ENCODE results near the gene DHRS4L2. TPM values are rescaled to one million over a fixed set of nuclear protein-coding genes. Genes with fewer than 3 reads are reported as not detected.
A peak's percentile ranks its signal among the peaks of the same experiment; 100 is the strongest.
"Not testable (repeated sequence)": the region's sequence is repeated elsewhere in the genome, so short reads cannot be mapped to it uniquely, and the experiment has no call there.

The DHRS4L2 gene
- total RNA-seq, 2 donors from 2014 or later: 32.5 to 43.8 TPM

- TF ChIP-seq CTCF (IDR thresholded peaks at IDR 0.05): no peak
- Histone ChIP-seq H3K27me3 (no peaks in the 10 kb centered on the region), H3K4me1 (no peaks in the 10 kb centered on the region), H3K9ac (ENCODE audit: low read depth in 2 of 2, low read length in 2 of 2) (no peak overlapping the region), H3K4me3 (no peak overlapping the region), H3K36me3 (no peaks in the 10 kb centered on the region), H3K9me3 (no peaks in the 10 kb centered on the region), H3K27ac (no peak overlapping the region)
- no peak for DNase-seq
- intact Hi-C loops (cut with DNase I): no loop called here
Measured at GRCh38 chr14:24040692-24041091, 52.0 kb downstream of the DHRS4L2 start.

GRCh38 chr14:24042746-24043145, 54.0 kb downstream of the DHRS4L2 start:
- H3K4me1 ChIP-seq: no peaks in the 10 kb centered on the region
- no peaks in the 10 kb centered on the region for H3K9me3 ChIP-seq
- no peak overlapping the region for H3K9ac ChIP-seq (ENCODE audit: low read depth in 2 of 2, low read length in 2 of 2)
- no peaks in the 10 kb centered on the region for H3K27me3 ChIP-seq
- no peak for DNase-seq
- intact Hi-C loops (cut with DNase I): no loop called here
- no peak overlapping the region for H3K4me3 ChIP-seq
- TF ChIP-seq CTCF (IDR thresholded peaks at IDR 0.05): no peak
- no peaks in the 10 kb centered on the region for H3K36me3 ChIP-seq
- no peak overlapping the region for H3K27ac ChIP-seq

GRCh38 chr14:24049002-24049401, 60.3 kb downstream of the DHRS4L2 start:
- H3K9me3 ChIP-seq; H3K27me3 ChIP-seq; H3K4me3 ChIP-seq; intact Hi-C loops (cut with DNase I); H3K4me1 ChIP-seq; H3K36me3 ChIP-seq; DNase-seq; H3K9ac ChIP-seq (ENCODE audit: low read depth in 2 of 2, low read length in 2 of 2); H3K27ac ChIP-seq: not testable (repeated sequence)

GRCh38 chr14:24050753-24051152, 62.0 kb downstream of the DHRS4L2 start:
- H3K4me3 ChIP-seq; H3K9ac ChIP-seq (ENCODE audit: low read depth in 2 of 2, low read length in 2 of 2); H3K36me3 ChIP-seq; H3K4me1 ChIP-seq; H3K9me3 ChIP-seq; H3K27me3 ChIP-seq; H3K27ac ChIP-seq; intact Hi-C loops (cut with DNase I): not testable (repeated sequence)
- DNase-seq: peak; percentile 16

- no peak overlapping the region for H3K27ac ChIP-seq
- no peaks in the 10 kb centered on the region for H3K4me1 ChIP-seq
- H3K9me3 ChIP-seq: no peaks in the 10 kb centered on the region
- H3K36me3 ChIP-seq: no peaks in the 10 kb centered on the region
- no peak for TF ChIP-seq CTCF (IDR thresholded peaks at IDR 0.05)
- H3K9ac ChIP-seq (ENCODE audit: low read depth in 2 of 2, low read length in 2 of 2): peak overlapping the region; percentile 57 to 68
- intact Hi-C loops (cut with DNase I): no loop called here
- peak; percentile 71 for DNase-seq
- H3K27me3 ChIP-seq: peaks cover 5% of the 10 kb centered on the region
- peak overlapping the region; percentile 52 for H3K4me3 ChIP-seq
Measured at GRCh38 chr14:24051176-24051788, 62.6 kb downstream of the DHRS4L2 start.

GRCh38 chr14:24051789-24052655, 63.3 kb downstream of the DHRS4L2 start, which contains the start of gene CARMIL3:
Gene CARMIL3 (plus strand): TSS chr14:24052009. CDS start chr14:24052154, 145 bp downstream.
- H3K36me3 ChIP-seq: no peaks in the 10 kb centered on the region
- H3K27ac ChIP-seq: no peak within 1 kb of the TSS
- intact Hi-C loops (cut with DNase I): no loop called here
- H3K4me1 ChIP-seq: no peaks in the 10 kb centered on the region
- DNase-seq: peak; percentile 82
- H3K9ac ChIP-seq (ENCODE audit: low read depth in 2 of 2, low read length in 2 of 2): peak within 1 kb of the TSS; percentile 57 to 68
- peaks cover 5% of the 10 kb centered on the region for H3K27me3 ChIP-seq
- H3K9me3 ChIP-seq: no peaks in the 10 kb centered on the region
- no peak for TF ChIP-seq CTCF (IDR thresholded peaks at IDR 0.05)
- peak within 1 kb of the TSS; percentile 52 for H3K4me3 ChIP-seq

All from colonic mucosa (tissue), 4 donors.